HG03439 (cell line): ENCODE measurements around the gene MICAL3.

Experiments
- ATAC-seq: cut with Tn5 transposase; IDR thresholded peaks from one replicate; pipeline ENCODE4 v1.9.1; 2021; ENCODE audit warnings: mild to moderate bottlenecking, moderate library complexity; ENCODE audit not compliant: unreplicated experiment

Gene MICAL3

DNA sequence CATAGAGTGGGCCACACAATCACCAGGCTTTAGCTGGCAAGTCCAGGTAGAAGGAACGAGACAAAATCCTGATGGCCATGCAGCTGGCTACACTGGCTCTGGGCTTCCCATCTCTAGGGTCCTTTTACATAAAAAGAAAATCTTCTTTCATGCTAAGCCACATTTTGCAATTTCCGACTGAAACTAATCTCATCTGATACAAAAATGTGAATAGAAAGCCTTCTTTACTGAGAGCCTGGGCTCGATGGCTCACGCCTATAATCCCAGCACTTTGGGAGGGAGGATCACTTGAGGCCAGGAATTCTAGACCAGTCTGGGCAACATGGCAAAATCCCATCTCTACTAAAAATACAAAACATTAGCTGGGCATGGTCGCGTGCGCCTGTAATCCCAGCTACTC lies 67.2 kb downstream of the MICAL3 start:
- no peak for ATAC-seq

DNA sequence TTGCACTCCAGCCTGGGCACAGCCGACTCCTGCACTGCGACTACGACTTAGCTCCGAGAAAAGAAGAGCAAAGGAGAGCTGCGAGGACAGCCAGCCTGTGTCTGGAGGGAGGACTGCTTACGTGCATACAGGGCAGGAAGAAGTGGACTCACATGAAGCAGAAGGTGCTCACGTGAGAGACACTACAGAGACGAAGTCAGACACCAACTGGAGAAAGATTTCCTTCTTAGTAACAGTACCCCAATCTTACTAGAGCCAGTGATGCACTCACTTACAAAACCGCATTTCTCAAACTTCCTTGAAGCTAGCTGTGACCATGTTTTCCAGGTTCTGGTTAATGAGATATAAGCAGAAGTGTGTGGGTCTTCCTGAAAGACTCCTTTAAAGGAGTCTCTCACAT lies 67.7 kb downstream of the MICAL3 start:
- no peak for ATAC-seq

DNA sequence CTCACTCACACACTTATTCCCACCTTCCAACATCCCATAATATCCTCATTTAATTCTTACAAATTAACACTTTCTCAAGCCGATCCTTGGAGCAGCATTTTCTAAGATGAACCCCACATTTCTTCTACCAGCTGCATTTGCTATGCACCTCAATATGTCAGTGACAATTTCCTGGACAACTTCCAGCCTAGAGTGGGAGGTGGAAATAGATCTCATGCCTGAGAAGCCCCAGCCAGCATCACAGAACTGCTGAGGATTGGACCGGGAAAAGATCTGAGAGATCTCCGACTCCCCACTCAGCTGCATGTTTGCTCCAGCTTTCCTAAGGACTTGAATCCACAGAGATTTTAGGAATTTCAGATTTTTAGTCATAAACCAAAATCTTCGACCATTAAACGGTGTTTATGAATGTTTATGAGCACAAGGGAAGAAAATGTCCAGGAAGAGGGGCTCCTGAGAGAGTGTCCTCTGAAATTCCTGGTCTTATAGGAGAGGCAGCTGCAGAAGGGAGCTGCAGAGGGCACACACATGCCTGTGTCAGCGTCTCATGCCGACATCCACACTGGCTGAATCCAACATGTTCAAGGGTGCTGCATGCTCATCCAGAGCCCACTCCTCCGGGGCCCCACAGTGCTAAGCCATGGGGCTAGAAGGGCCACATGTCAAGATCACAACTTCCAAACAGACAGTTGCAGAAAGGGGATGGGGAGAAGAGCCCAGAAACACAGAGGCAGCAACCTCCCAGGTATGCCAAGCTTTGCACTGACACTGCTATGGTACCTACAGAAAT lies 68.6 kb downstream of the MICAL3 start:
- no peak for ATAC-seq

DNA sequence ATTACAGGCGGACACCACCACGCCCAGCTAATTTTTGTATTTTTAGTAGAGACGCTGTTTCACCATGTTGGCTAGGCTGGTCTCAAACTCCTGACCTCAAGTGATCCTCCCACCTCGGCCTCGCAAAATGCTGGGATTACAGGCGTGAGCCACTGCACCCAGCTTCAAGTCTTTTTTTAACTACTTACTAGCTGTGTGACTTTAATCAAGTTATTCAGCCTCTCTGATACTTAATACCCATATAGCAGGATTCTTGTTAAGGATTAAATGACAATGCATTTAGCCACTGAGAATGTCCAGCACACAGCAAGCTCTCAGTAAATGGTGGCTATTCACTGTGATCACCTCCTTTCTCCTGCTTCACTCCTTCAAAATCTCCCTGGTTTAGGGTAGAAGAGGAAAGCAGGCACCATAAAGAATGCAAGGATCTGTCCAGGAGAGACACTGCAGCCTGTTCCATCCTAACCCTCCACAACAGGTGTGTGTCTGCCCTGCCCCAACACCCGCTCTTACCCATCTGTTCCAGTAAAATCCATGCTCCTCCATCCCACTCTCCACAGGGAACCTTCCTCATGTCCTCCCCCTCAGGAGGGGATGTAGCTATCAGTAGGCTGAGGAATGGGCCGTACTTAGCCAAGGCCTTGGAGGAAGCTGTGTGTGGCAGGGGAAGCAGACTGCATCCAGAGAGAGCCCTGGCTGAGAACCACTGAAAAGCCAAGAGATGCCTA lies 69.3 kb downstream of the MICAL3 start:
- ATAC-seq, result no peak

DNA sequence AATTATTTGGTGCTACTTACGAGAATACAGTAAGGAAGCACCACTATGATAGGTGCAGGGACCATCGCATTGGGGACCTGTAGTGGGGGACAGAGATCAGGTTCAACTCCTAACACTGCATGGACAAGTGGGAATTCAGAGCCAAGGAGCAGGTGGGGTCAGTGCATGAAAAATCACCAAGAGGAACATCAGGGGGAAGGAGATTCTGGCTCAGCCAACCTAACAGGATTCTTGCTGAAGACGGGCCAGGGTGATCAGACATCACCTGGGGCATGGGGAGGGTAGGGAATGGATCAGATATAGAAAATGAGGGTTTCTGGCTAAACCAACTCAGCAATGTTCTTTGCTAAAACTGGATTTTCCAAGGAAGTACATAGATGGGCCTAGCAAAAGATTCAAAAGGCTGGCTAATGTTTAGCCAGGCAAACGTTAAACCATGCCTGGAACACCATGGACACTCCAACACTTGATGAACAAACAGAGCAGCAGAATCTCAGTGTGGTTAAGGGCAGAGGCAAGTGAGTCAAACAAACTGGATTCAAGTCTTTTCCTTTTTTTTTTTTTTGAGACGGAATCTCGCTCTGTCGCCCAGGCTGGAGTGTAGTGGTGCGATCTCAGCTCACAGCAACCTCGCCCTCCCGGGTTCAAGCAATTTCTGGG lies 70.0 kb downstream of the MICAL3 start:
- ATAC-seq, result no peak

DNA sequence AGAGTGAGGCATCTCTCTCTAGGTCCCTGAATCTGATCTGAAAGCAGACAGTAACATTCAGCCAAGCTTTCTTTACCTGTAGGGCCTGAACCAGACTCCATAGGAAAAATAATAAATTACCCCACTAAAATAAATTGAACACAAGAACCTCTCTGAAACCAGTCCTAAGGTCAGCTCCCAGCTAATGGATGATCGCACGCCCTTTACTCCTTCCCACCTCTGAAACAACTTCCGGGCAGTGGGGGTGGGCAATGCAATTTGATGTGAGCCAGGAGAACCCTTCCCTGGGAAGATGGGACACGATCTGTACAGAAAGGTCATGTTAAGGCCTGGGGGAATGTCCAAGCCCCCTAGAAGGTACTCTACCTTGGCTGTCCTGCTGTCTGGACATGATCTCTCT lies 71.2 kb downstream of the MICAL3 start:
- ATAC-seq, result no peak

DNA sequence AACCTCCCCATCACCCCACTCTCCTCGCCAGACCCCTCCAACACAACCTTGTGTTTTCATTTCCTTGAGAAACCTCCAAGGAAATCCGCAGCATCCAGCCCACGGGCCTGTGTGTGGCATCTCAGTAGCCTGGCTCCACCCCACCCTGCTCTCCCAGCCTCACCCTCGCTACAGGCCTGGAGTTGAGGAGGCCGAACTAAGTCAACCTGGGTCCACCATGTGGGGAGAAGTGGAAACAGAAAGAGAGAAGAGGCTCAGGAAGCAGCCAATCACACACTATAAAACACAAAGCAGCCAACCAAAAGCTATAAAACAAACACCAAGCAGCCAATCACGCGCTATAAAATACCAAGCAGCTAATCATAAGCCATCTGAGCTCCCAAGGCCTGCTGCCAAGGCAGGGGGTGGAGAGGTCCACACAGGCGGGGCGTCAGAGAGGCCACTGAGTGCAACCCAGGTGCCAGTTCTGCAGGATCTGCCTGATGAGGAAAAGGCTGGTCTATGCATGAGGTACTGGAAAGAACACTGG lies 72.0 kb downstream of the MICAL3 start:
- no peak for ATAC-seq

DNA sequence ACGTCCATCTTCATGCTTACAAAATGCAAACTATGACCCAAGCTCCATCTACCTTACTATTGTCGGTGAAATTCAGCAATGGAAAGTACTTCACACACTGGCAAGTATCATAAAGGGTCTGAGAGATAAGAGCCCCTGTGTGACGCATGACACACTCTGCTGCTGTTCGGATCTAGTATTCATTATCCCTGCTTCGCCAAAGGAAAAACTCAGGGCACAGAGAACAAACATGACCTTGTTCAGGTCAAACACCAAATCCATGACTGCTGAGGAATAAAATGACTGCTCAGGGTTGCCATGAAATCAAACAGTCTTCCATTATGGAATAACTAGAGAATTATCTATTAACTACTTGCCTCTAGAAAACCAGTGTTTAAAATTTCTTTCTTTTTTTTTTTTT lies 73.0 kb downstream of the MICAL3 start:
- no peak for ATAC-seq

DNA sequence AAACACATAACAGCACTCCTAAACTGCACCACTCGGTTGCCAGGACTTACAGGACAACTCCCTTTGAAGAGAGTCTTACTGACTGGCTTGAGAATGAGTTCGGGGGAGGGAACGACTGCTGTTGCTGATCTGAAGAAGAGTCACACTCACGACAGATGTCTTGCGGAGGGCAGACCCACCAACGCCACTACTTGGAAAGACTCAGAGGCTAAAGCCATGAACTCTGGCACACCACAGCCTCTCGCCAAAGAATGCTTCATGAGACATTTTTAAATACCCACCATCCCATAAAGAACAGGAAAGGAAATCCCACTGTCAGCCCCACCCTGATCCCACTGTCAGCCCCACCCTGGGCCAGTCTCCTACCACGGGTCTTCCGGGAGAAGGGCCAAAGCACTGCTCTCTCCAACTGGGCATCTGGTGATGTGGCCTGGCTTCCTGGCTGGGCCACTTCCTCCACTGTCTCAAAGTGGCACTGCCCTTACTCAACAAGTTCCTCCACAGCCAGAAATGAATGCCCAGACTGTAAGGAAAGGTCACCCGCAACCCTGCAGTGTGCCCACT lies 73.6 kb downstream of the MICAL3 start:
- no peak for ATAC-seq

DNA sequence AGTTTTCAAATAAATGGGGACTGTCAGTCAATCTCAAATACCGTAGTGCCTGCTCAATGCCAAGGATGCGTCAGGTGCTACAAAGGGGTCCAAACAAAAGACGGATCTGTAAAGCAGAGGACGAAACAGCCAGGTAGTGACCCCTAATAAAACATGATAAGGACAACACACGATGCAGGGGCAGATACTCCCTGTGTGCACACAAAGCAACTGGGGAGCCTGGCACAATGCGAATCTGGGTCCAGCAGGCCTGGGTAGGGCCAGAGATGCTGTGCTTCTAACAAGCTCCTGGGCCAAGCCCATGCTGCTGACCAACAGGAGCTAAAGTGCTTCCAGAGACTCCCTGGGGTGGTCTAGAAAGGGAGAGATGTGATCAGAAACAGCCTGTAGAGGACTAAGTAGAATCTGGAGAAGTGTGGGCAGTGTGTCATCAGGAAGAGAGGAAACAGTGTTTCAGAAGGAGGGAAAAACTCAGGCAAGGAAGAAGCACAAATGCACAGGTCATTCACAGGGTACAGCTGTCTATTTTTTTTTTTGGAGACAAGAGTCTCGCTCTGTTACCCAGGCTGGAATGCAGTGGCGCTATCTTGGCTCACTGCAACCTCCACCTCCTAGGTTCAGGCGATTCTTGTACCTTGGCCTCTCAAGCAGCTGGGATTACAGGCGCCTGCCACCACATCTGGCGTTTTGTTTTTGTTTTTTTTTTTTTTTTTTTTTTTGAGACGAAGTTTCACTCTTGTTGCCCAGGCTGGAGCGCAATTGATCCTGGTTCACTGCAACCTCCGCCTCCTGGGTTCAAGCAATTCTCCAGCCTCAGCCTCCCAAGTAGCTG lies 74.5 kb downstream of the MICAL3 start:
- no peak for ATAC-seq

DNA sequence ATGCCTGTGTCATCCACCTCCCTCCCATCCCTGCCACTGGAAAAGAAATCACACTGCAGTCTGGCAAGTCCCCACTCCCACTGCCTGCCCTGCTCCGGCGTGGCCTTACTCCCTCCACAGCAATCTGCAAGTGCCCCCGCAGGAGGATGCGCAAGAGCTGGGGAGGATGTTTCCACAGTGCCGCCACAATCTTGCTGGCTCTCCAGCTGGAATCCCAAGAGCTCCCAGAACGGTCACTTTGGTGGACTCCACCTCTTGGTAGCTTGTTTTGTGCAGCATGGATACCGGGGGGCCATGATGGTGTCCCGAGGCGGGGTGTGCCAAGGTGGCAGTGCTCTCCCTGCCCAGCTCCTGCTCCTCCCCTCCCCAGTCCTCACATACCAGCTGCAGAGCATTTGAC lies 76.3 kb downstream of the MICAL3 start:
- ATAC-seq, result no peak

DNA sequence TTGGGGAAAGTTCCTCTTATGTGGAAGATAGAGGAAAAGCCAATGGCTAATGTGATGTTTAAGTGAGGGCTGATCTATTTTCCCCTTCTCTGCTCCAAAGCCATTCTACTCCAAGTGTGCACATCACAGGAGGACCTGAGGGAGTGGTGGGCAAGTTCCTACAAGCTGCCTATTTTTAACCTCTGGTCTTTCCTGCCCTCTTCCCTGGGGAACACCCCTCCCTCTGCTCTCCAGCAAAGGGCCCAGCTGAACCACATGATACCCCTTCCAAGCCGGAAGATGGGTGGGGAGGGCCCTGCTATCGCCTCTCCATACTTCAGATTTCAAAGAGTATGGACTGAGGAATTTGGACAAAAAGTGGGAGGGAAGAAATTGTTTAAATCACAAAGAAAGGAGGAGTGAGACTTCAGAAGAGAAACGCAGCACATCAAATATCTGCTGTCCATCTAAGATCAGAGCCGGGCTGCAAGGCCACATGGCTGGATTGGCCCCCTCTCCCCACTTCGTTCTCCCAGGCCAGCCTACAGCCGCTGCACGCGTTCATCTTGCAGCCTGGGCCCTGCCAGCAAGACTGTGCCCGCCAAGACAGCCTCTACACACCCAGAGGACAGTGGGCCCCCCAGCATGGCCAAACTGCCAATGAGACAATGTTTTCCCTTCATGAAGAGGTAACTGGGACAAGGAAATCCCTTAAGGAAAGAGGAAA lies 77.5 kb downstream of the MICAL3 start:
- ATAC-seq, result no peak

DNA sequence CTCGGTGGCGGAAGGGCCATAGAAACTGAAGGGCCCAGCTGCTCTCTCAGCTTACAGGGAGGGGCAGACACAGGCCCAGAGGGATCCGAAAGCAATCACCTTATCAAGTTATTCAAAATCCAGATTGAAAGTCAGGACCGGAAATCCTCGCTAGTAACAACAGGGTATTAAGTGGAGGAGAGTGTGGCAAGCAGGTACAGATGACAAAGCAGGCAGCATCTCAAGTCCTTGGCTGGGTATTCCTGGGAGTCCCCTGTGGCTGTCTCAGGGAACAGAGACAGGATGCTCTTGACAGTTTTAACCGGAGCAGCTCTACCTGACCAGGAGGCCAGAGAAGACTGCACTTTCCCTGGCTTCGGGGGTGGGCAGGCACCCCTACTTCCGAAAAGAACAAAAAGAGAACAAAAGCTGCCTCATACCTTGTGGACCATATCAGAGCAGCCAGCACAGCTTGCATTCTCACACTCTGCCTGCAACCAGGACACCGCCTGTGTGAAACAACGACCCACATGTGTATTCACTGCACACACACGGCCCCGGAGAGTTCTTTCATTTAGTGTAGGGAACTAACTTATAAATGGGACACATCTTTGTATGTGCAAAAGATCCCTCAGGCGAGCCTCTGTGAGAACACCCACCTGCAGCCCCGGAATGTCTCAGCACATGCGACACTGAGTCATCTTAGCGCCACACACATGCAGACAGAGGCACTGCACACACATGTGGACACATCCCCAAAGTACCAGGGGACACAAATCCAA lies 78.3 kb downstream of the MICAL3 start:
- no peak for ATAC-seq

DNA sequence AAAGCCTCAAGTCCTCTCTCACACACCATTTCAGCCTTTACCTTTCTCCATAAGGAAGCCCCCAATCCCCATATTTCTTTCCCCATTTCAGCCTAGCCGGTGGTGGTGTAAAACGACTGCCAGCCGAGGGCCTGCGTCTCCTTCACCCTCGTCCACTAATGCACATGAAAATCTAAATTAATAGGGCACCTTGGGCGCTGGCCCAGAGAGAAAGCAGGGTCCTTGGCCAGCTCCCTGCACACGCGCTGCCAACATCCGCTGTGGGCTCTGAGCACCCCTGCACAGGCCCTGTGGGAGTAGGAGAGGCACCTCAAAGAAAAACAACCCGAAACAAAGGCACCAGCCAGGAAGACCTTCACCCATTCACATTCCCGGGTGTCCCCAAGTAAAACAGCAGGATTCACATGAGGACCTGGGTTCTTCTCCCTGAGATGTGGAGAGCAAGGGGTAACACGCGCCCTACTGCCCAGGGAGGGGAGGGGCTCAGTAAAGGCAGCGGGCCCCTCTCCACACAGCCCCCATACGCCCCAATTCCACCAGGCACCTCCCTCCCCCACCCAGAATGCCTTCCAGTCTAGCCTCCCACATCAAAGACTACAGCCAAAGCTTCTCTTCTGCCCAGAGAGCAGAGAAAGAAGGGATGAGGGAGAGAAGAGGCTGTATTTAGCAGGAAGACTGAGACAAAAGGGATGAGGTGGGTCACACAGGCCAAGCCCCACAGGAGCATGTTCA lies 79.0 kb downstream of the MICAL3 start:
- no peak for ATAC-seq

DNA sequence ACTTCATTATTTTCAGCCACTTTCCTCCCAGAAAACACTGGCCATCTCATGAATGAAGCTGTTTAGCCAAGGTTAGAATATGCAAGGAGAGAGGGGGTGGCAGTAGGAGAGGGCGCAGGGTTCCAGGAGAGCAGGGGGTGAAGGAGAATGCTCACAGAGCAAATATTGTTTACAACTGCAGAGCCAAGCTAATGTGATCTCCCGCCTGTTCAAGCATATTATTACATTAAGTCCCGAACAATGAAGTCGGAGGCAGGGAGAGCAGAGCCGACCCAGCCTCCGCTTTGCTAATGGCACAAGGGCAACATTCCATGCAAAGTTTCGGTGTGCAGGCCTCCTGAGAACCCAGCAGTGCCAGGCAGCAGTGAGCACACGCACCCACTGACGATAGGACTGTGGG lies 80.1 kb downstream of the MICAL3 start:
- no peak for ATAC-seq

DNA sequence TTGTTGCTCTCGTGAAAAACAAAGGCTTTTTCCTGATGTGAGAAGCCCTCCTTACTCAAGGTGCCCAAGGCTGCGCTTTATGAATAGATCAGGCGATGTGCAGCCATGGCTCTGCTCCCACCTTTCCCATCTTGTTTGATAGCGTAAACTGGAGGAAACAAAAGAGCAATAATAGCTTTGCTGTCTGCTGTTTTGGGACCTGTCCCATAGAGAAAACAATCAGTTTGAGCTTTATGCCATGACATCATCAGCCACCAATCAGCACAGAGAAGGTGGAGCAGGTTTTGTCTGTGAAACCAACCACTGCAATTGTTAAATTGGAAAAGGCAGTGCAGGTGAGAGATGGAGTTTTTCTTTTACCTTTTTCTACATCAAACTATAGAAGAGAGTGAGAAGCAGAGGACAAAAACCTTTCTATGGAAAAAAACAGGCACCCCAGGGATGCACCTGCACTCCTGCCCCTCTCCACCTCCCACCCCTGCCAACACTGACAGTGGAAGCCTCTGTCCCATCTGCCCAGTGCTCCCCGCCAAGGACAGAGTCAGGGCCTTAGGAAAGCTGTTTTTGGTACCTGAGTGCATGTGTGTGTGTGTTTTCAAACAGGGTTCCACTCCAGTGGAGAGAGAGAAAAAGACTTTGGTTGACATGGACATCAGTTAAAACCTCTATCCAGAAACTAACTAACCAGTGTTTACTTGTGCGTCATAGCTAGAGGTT lies 80.7 kb downstream of the MICAL3 start:
- ATAC-seq, result no peak

DNA sequence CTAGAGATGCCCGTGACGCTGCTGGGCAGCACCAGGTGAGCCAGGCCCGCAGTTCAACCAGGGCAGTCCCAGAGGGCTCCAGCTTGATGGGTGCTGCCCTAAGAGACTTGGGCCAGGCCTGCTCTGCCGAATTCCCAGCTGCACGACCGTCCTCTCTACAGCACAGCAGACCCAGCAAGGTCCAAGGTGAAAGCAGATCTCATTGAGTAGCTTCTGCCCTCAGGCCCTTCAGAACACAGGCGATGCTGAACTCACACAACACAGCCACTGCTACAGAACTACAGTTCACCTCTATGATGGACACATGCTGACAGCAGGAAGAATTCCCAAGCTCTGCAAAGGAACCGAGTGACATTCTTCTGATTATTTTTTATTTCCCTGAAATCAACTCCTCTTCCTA lies 81.6 kb downstream of the MICAL3 start:
- ATAC-seq, result no peak
